ENCODE measurements around the gene WAC. TPM values are rescaled to one million over a fixed set of nuclear protein-coding genes. Genes with fewer than 3 reads are reported as not detected.

The WAC gene
- total and polyA plus RNA-seq, 9 of the 15 experiments (the other 6 are each of a cell fraction or from before 2014, with no cell fraction given): 24.8 to 123 (median 78.2) TPM

- no peak for TF ChIP-seq USF2 (CRISPR knock-in tag; IDR thresholded peaks at IDR 0.05)
- TF ChIP-seq TFAM (CRISPR knock-in tag; conservative IDR thresholded peaks at IDR 0.05): no peak
- TF ChIP-seq RBM14 (IDR thresholded peaks at IDR 0.05; ENCODE audit: borderline replicate concordance, insufficient read depth, low read depth, low read length): no peak
Observed at GRCh38 chr10:28503114-28503513, 29.8 kb upstream of the WAC start (continued).

- H3K36me3 ChIP-seq (ENCODE audit: control insufficient read depth, insufficient read depth, low read length): no peaks in the 10 kb centered on the region
- H4K20me1 ChIP-seq (replicated peaks; ENCODE audit: control insufficient read depth, insufficient read depth, low read length): no peaks in the 10 kb centered on the region
- no peak for FAIRE-seq
- CTCF ChIA-PET (ENCODE audit: low intra/inter-chr PET ratio): no interaction called here
- BruUV-seq (replicated peaks): no TSS peak
- WGBS (ENCODE audit: insufficient coverage, low coverage, missing lambda C conversion rate): 27% methylated on average over 4 of the region's 4 CpGs
- H2AFZ ChIP-seq (ENCODE audit: low read depth, low read length): no peak overlapping the region
- no peak for DNase-seq (ENCODE audit: extremely low read depth in 1 of 4, low spot score in 3 of 4)
- H3K9ac ChIP-seq (ENCODE audit: insufficient read depth in 1 of 2, low read depth in 2 of 2, low read length in 2 of 2): no peak overlapping the region
- no peak overlapping the region for H3K4me3 ChIP-seq
- no peak for ATAC-seq
- no peaks in the 10 kb centered on the region for H3K27me3 ChIP-seq (ENCODE audit: control insufficient read depth in 2 of 2, insufficient read depth in 2 of 2, low read length in 2 of 2)
- H3K4me2 ChIP-seq (ENCODE audit: insufficient read depth, low read length): no peak overlapping the region
- no peaks in the 10 kb centered on the region for H3K9me3 ChIP-seq (replicated peaks; ENCODE audit: control insufficient read depth, insufficient read depth, low read depth, low read length)
- POLR2A ChIA-PET: no interaction called here
- no peaks in the 10 kb centered on the region for H3K9me1 ChIP-seq (ENCODE audit: control insufficient read depth, insufficient read depth, low read length)
- in situ Hi-C loops (cut with MboI): no loop called here
- H3K27ac ChIP-seq (ENCODE audit: extremely low read depth, low read depth, low read length): no peak overlapping the region
- no peak for TF ChIP-seq KLF16 (IDR thresholded peaks at IDR 0.05)
- TF ChIP-seq C11orf30 (IDR thresholded peaks at IDR 0.05; ENCODE audit: low read depth): no peak
- no peak for TF ChIP-seq KLF13 (tag; IDR thresholded peaks at IDR 0.05; ENCODE audit: borderline replicate concordance, low read depth)
- no peak for TF ChIP-seq EHMT2 (IDR thresholded peaks at IDR 0.05)
- no peak for TF ChIP-seq TOE1 (IDR thresholded peaks at IDR 0.05; ENCODE audit: borderline replicate concordance)
- TF ChIP-seq TOE1 (CRISPR knock-in tag; IDR thresholded peaks at IDR 0.05; ENCODE audit: borderline replicate concordance, low read depth): no peak
- no peak for TF ChIP-seq NR3C1 (CRISPR knock-in tag; IDR thresholded peaks at IDR 0.05)
- no peak for TF ChIP-seq PREB (CRISPR knock-in tag; IDR thresholded peaks at IDR 0.05)
- TF ChIP-seq TAF9B (IDR thresholded peaks at IDR 0.05; ENCODE audit: partially characterized antibody): no peak
- no peak for TF ChIP-seq ZFX (CRISPR knock-in tag; IDR thresholded peaks at IDR 0.05)
- no peak for TF ChIP-seq KDM2B (CRISPR knock-in tag; IDR thresholded peaks at IDR 0.05)
- no peak for TF ChIP-seq ZMIZ1 (IDR thresholded peaks at IDR 0.05; ENCODE audit: low read depth in 2 of 2, low read length in 2 of 2)
- H3K79me2 ChIP-seq (ENCODE audit: control insufficient read depth, insufficient read depth, low read length): no peaks in the 10 kb centered on the region
- intact Hi-C loops (cut with micrococcal nuclease): no loop called here
- peaks cover 2 to 4% of the 10 kb centered on the region in 2 experiments; a peak in 3 of 5 replicates for H3K4me1 ChIP-seq (replicated peaks in 1 of 2; ENCODE audit: control insufficient read depth in 2 of 2, insufficient read depth in 2 of 2, low read length in 2 of 2)
Observed at GRCh38 chr10:28505359-28505959, 27.5 kb upstream of the WAC start.

All from K562 (cell line).